Renal cortex interstitium (tissue), 11 donors: ENCODE measurements around the gene CNOT3. TPM values are rescaled to one million over a fixed set of nuclear protein-coding genes. Genes with fewer than 3 reads are reported as not detected.
A peak's percentile ranks its signal among the peaks of the same experiment; 100 is the strongest.

Experiments
- DNase-seq, 11 donors: peaks; one replicate each; pipeline ENCODE4 v3.0.0-alpha.2; 2013; ENCODE audit warnings: low read depth in 9 of 11, low spot score in 4 of 11; ENCODE audit errors: extremely low read depth in 1 of 11
- polyA plus RNA-seq, 3 donors: library from polyadenylated mRNA; unstranded; fragments of 120-200 nt; gene quantifications; one replicate each; pipeline ENCODE4 v1.2.1, GENCODE V29; 2013; ENCODE audit not compliant: insufficient read length in 3 of 3

Gene CNOT3
- polyA plus RNA-seq, 3 donors: 66.6 to 75.4 (median 75.4) TPM

GRCh38 chr19:54108496-54108895 is 29.1 kb upstream of the CNOT3 start:
- DNase-seq: no peak

- DNase-seq: no peak
These were observed 27.9 kb upstream of the CNOT3 start for GRCh38 chr19:54109651-54110050.

GRCh38 chr19:54114340-54115108 is 23.0 kb upstream of the CNOT3 start:
- DNase-seq: no peak

GRCh38 chr19:54115109-54116063 is 22.2 kb upstream of the CNOT3 start, which contains the start of the genes PRPF31 and TFPT:
PRPF31 (plus strand) TSS chr19:54115754; CDS start chr19:54118279, 2,525 bp downstream.
TFPT (minus strand) TSS chr19:54115657; CDS start chr19:54115269, 388 bp downstream.
- DNase-seq: peak; percentile 96 to 99 (median 98)

GRCh38 chr19:54121259-54121658 is 16.3 kb upstream of the CNOT3 start:
- DNase-seq: no peak

GRCh38 chr19:54123682-54124081 is 13.9 kb upstream of the CNOT3 start:
- no peak for DNase-seq

- no peak for DNase-seq
These were observed 13.2 kb upstream of the CNOT3 start for GRCh38 chr19:54124393-54124792.

GRCh38 chr19:54125713-54126112 is 11.8 kb upstream of the CNOT3 start:
- DNase-seq: no peak

- DNase-seq: no peak
These were observed 9.7 kb upstream of the CNOT3 start for GRCh38 chr19:54127688-54128440.

GRCh38 chr19:54128441-54128725 is 9.2 kb upstream of the CNOT3 start:
- no peak for DNase-seq

- no peak for DNase-seq
These were observed 8.6 kb upstream of the CNOT3 start for GRCh38 chr19:54128796-54129616.

GRCh38 chr19:54129617-54129996 is 8.0 kb upstream of the CNOT3 start:
- no peak for DNase-seq

- DNase-seq: peak in 3 of 11 donors; percentile 54 to 82 (median 61)
These were observed 4.1 kb upstream of the CNOT3 start for GRCh38 chr19:54133312-54133956.

GRCh38 chr19:54133957-54134590 is 3.5 kb upstream of the CNOT3 start:
- no peak for DNase-seq

- no peak for DNase-seq
These were observed 1.3 kb upstream of the CNOT3 start for GRCh38 chr19:54136086-54136863.

GRCh38 chr19:54136864-54137698 is 481 bp upstream of the CNOT3 start:
- peak; percentile 98 to 100 (median 100) for DNase-seq
